K562 (cell line): ENCODE data around the gene VDR.

Experiments
- CBX1 ChIP-seq: sonication (generic); IDR thresholded peaks from 2 replicates; pipeline ENCODE4 v1.6.1; 2016; ENCODE audit warnings: antibody characterized with exemption, low read depth, mild to moderate bottlenecking
- CTCF ChIP-seq, 3 experiments: IDR thresholded peaks in 2 of 3; conservative IDR thresholded peaks in 1 of 3; 2 replicates each; pipeline ENCODE4 v1.5.1; 2011 to 2012; ENCODE audit warnings: low read length in 3 of 3, mild to moderate bottlenecking in 3 of 3, control low read depth in 2 of 3, improper control_type of control experiment in 1 of 3, inconsistent platforms in 1 of 3, low read depth in 1 of 3, mixed read lengths in 1 of 3, moderate library complexity in 1 of 3; ENCODE audit not compliant: insufficient read depth in 2 of 3
- GMEB1 ChIP-seq: fragments of 250-450 bp; sonication (Bioruptor Pico); IDR thresholded peaks from 2 replicates; pipeline ENCODE4 v1.4.0; 2020; ENCODE audit warnings: mild to moderate bottlenecking
- HINFP ChIP-seq: fragments of 450-650 bp; conservative IDR thresholded peaks from 2 replicates; pipeline ENCODE4 v1.6.1; 2016; ENCODE audit warnings: missing genetic modification characterization, low read depth, mild to moderate bottlenecking, control low read depth, missing compliant biosample characterization
- HNRNPLL ChIP-seq: fragments of 200-400 bp; formaldehyde crosslinking; IDR thresholded peaks from 2 replicates; pipeline ENCODE4 v1.6.1; 2017; ENCODE audit warnings: low read length, low read depth, mild to moderate bottlenecking; ENCODE audit not compliant: poor library complexity, severe bottlenecking
- IFI16 ChIP-seq: fragments of 250-450 bp; sonication (Bioruptor Pico); IDR thresholded peaks from 2 replicates; pipeline ENCODE4 v2.1.2; 2022; ENCODE audit warnings: mild to moderate bottlenecking, inconsistent platforms
- NONO ChIP-seq, 2 experiments: fragments of 200-400 bp in 1 of 2; fragments of 450-650 bp in 1 of 2; formaldehyde crosslinking in 1 of 2; IDR thresholded peaks; 2 replicates each; pipeline ENCODE4 v1.6.1; 2017; ENCODE audit warnings: low read depth in 2 of 2, mild to moderate bottlenecking in 2 of 2, moderate library complexity in 2 of 2, low read length in 1 of 2
- POLR2AphosphoS5 ChIP-seq: IDR thresholded peaks from 2 replicates; pipeline ENCODE4 v1.6.1; 2011; ENCODE audit warnings: mild to moderate bottlenecking, low read depth, low read length, moderate library complexity; ENCODE audit not compliant: control insufficient read depth, insufficient read depth
- SRSF3 ChIP-seq: fragments of 200-400 bp; formaldehyde crosslinking; IDR thresholded peaks from 2 replicates; pipeline ENCODE4 v1.6.1; 2016; ENCODE audit warnings: mild to moderate bottlenecking, low read length, moderate library complexity; ENCODE audit not compliant: insufficient read depth

GRCh38 chr12:47867495-47867941 lies 37.3 kb downstream of the VDR start:
- no peak for TF ChIP-seq GMEB1
- TF ChIP-seq HNRNPLL = no peak
- no peak for TF ChIP-seq POLR2AphosphoS5
- no peak for TF ChIP-seq CBX1
- TF ChIP-seq CTCF (IDR thresholded peaks at IDR 0.05 in 2 of 3, conservative IDR thresholded peaks at IDR 0.05 in 1 of 3; ENCODE audit: insufficient read depth in 2 of 3, low read depth in 1 of 3, low read length in 3 of 3) = no peak
- TF ChIP-seq IFI16 (CRISPR knock-in tag) = no peak
- no peak for TF ChIP-seq NONO (IDR thresholded peaks at IDR 0.05; ENCODE audit: low read depth in 2 of 2, low read length in 1 of 2)
- no peak for TF ChIP-seq HINFP (tag)
- no peak for TF ChIP-seq SRSF3
